OCI-M1 (cell line): ENCODE measurements around the gene TOMM6.

Experiments
- DNase-seq: peaks from one replicate; lab custom pipeline; 2025; lab: John Stamatoyannopoulos, UW

Gene TOMM6

DNA sequence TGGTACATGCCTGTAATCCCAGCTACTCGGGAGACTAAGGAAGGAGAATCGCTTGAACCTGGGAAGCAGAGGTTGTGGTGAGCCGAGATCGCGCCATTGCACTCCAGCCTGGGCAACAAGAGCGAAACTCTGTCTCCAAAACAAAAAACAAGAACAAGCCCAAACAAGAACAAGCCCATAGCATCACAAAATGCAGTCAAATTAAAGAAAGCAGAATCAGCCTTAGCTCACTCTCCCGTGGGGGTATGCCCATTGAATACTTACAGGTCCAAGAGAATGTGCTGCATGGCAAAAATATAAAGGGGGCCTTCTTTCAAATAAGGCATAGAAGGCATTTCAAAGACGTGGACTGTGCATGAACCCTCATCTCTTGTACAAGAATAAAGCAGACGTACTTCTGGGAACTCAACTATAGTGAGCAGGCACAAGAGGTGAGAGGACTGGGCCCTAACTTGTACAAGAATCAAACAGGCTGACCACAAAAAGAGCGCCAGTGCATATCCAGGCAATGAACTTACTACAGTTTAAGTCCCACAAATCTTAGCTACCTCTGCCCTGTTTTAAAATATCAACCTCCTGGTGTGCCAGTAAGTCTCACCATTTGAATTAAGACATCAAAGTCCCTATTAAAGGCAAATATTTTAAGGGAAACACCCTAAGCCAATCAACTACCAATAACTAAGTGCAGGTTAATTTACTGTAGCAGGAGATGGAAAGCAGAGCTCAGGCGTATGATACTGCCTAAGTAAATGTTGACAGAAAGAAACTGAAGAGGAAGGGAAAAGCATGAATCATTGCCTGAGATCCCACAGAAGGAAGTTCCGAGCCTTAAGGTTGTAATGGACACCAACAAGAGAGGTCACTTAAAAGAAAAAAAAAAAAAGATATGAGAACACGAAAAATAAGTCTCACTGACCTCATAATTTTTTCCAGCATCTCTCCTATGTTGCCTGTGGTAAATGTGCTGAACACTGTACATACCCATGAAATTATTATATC is 37.4 kb downstream of the TOMM6 start:
- peak; percentile 18 for DNase-seq

DNA sequence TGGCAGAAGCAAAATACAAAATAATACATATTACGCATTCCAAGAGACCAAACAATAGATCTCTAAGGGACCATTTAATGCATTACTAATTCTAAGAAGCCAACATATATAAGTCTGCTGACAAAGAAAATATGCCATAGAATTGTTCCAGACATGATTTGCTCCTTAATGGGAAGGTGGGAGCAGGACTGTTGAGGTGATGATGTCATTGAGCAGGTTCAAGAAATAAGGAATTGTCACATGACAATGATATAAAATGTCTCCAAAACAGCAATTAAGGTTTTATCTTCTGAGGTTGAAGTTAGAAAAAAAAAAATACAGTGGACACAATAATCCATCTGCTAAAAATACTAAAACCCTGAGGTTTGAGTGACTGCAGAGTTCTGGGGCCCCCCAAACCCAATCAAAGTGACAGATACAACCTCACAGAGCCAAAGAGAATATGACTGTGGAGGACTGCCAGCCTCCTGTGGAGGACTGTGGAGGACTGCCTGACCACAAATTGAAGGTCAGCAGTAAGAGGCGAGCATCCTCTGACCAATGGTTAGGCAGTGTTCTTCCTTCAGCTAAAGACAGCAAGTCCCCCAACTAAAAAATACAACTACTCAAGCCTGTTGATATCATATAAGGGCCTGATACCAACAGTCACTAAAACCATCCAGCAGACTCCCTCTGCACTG is 39.0 kb downstream of the TOMM6 start:
- DNase-seq = no peak

DNA sequence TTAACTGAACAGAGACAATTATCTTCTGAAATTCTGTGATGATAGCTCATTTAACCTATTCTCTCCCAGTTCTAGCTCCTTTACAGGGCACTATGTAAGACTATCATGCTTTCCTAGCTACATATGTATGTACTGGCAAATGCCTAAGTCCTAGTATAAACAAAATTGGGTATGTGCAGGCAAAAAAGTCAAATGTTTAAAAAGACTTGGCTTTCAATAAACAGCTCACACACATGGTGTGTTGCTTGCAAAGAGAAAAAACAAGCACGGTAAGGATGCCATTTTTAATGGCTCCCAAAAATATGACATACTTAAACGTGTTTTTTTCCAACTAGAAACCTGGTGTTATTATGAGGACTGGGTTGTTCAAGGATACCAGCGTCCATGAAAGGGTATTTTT is 44.8 kb downstream of the TOMM6 start:
- no peak for DNase-seq

DNA sequence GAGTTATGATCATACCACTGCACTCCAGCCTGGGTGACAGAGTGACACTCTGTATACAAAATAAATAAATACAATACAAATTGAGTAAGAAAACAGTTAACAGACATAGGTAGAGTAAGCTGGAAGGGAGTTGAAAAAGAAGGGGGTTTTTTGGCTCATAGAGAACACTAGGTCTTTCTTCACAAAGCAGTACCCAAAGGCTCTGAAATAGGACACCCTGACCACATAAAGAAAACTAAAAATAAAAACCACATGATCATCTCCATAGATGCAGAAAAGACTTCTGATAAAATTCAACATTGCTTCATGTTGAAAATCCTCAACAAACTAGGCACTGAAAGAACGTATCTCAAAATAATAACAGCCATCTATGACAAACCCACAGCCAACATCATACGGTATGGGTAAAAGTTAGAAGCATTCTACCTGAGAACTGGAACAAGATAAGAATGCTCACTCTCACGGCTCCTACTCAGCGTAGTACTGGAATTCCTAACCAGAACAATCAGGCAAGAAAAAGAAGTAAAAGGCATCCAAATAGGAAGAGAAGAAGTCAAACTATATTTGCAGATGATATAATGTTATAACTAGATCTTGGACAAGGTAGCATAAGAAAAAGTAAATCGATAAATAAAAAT is 48.6 kb downstream of the TOMM6 start:
- peak; percentile 77 for DNase-seq

DNA sequence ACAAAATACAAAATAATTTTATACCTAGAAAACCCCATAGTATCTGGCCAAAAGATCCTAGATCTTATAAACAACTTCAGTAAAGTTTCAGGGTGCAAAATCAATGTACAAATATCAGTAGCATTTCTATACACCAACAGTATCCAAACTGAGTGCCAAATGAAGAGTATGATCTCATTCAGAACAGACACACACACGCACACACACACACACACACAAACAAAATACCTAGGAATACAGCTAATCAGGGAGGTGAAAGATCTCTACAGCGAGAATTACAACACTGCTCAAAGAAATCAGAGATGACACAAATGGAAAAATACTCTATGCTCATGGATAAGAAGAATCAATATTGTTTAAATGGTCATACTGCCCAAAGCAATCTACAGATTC is 49.2 kb downstream of the TOMM6 start:
- no peak for DNase-seq
